ENCODE measurements around the gene LEFTY1.

Gene LEFTY1

DNA sequence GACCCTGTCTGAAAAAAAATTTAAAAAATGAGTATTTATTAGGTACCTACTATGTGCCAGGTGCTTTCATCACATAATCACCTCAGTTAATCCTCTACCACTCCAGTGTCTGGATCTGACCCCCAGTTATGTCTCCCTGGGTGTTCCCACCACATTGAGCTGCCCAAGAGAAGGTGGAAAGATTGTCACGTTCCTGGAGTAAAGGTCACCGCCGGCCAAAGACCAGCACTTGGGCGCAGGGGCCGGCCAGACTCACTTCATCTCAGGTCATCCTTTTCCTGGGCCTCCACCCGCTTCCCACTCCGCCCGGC, 34.4 kb upstream of the LEFTY1 start:
- H3K9me3 ChIP-seq (ENCODE audit: insufficient read depth, low read length, severe bottlenecking): no peaks in the 10 kb centered on the region
- H2AFZ ChIP-seq (ENCODE audit: low read depth, low read length): peak overlapping the region; percentile 95

DNA sequence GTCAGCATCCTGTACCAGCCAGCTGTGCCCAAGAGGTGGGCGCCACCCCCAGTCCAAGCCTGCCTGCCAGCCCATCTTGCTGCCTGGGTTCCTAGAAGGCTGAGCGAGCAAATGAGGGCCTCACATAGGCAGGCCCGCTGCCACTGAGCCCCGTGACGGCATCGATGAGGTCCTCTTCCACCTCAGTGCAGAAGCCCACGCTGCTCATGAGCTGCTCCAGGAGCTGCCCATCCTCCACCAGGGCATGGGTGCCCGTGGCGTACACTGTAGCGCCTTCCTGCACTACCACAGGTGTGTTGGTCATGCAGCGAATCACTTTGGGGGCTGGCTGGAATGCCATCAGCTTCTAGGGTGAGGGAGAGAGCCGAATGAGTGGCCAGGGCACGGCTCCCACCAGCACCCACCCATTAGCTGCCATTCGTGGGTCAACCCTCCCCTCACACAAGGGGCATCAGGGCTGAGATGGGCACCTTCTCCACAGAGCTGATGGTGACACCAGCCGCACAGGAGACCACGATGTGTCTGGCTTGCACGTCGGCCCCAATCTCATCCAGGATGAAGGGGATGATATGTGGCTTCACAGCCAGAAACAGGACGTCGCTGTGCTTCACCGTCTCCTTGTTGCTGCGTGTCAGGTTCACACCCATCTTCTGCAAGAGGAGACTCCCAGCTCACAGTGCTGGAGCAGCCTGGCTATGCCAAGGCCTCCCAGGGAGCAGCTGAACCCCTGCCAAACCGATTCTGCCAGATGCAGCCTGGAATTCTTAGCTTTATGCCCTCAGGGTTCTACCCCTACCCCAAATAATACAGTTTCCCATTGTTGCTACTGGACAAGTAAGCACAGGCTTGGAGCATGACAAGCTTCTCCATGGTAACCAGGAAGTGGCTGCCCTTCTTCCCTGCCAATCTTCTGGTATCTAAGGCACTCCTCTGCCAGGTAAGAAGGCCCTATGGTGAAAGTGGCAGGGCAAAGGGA, 33.1 kb upstream of the LEFTY1 start:
- no peak for TF ChIP-seq EZH2 (IDR thresholded peaks at IDR 0.05; ENCODE audit: borderline replicate concordance, low read depth, low read length, severe bottlenecking)
- TF ChIP-seq, protein P1, sequence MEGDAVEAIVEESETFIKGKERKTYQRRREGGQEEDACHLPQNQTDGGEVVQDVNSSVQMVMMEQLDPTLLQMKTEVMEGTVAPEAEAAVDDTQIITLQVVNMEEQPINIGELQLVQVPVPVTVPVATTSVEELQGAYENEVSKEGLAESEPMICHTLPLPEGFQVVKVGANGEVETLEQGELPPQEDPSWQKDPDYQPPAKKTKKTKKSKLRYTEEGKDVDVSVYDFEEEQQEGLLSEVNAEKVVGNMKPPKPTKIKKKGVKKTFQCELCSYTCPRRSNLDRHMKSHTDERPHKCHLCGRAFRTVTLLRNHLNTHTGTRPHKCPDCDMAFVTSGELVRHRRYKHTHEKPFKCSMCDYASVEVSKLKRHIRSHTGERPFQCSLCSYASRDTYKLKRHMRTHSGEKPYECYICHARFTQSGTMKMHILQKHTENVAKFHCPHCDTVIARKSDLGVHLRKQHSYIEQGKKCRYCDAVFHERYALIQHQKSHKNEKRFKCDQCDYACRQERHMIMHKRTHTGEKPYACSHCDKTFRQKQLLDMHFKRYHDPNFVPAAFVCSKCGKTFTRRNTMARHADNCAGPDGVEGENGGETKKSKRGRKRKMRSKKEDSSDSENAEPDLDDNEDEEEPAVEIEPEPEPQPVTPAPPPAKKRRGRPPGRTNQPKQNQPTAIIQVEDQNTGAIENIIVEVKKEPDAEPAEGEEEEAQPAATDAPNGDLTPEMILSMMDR (IDR thresholded peaks at IDR 0.05; ENCODE audit: borderline replicate concordance, extremely low read depth, low read length, poor library complexity, severe bottlenecking): no peak
- Histone ChIP-seq H4K20me1 (ENCODE audit: insufficient read depth, low read length) (peaks cover 20% of the 10 kb centered on the region), H3K36me3 (ENCODE audit: insufficient read depth, low read length) (peaks cover 48% of the 10 kb centered on the region), H3K4me1 (ENCODE audit: insufficient read depth, low read length) (peaks cover 54% of the 10 kb centered on the region), H2AFZ (ENCODE audit: low read depth, low read length) (no peak overlapping the region), H3K4me2 (ENCODE audit: insufficient read depth, low read length) (peak overlapping the region; percentile 94), H3K9ac (ENCODE audit: low read depth, low read length) (peak overlapping the region; percentile 100), H3K79me2 (ENCODE audit: insufficient read depth, low read length) (peaks cover 36% of the 10 kb centered on the region), H3K27me3 (ENCODE audit: insufficient read depth, low read length, poor library complexity) (no peaks in the 10 kb centered on the region), H3K27ac (ENCODE audit: low read length) (peak overlapping the region; percentile 96), H3K4me3 (ENCODE audit: low read depth in 1 of 2, low read length in 2 of 2) (peak overlapping the region in 1 of 2 experiments; percentile 99; a peak in 2 of 4 replicates), H3K9me3 (ENCODE audit: insufficient read depth, low read length, severe bottlenecking) (no peaks in the 10 kb centered on the region)
- ATAC-seq (ENCODE audit: insufficient read depth, low read depth): no peak
- DNase-seq: no peak

More for the DNA sequence above, 34.4 kb upstream of the LEFTY1 start:
- ATAC-seq (ENCODE audit: insufficient read depth, low read depth): no peak
- H4K20me1 ChIP-seq (ENCODE audit: insufficient read depth, low read length): peaks cover 20% of the 10 kb centered on the region
- peak overlapping the region; percentile 96 for H3K27ac ChIP-seq (ENCODE audit: low read length)
- no peak for DNase-seq
- H3K79me2 ChIP-seq (ENCODE audit: insufficient read depth, low read length): peaks cover 36% of the 10 kb centered on the region
- peaks cover 54% of the 10 kb centered on the region for H3K4me1 ChIP-seq (ENCODE audit: insufficient read depth, low read length)
- H3K27me3 ChIP-seq (ENCODE audit: insufficient read depth, low read length, poor library complexity): no peaks in the 10 kb centered on the region
- TF ChIP-seq EZH2 (IDR thresholded peaks at IDR 0.05; ENCODE audit: borderline replicate concordance, low read depth, low read length, severe bottlenecking): no peak
- TF ChIP-seq, protein P1 (IDR thresholded peaks at IDR 0.05; ENCODE audit: borderline replicate concordance, extremely low read depth, low read length, poor library complexity, severe bottlenecking): no peak
- peaks cover 39% of the 10 kb centered on the region for H3K36me3 ChIP-seq (ENCODE audit: insufficient read depth, low read length)
- H3K4me2 ChIP-seq (ENCODE audit: insufficient read depth, low read length): peak overlapping the region; percentile 94
- H3K4me3 ChIP-seq (ENCODE audit: low read depth in 1 of 2, low read length in 2 of 2): peak overlapping the region; percentile 96 to 99
- peak overlapping the region; percentile 100 for H3K9ac ChIP-seq (ENCODE audit: low read depth, low read length)

DNA sequence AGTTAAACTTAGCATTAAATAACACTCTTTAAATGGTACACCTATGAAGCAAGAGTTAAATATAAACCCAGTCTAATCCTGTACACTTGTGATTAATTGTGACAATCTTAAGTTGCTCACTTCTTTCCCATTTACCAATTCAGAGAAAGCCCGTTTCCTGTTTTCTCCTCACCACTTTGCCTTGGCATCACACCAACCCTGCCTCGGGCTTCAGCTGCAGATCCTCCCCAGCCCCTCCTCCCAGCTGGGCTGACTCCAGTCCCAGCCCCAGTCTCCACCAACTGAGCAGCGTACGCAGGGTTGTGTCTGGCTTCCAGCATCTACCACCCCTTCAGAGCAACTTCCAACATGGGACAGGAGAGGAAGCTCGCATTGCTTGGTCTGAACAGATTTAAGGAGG, 31.0 kb upstream of the LEFTY1 start:
- Histone ChIP-seq H2AFZ (ENCODE audit: low read depth, low read length) (no peak overlapping the region), H3K4me3 (ENCODE audit: low read depth in 1 of 2, low read length in 2 of 2) (no peak overlapping the region), H3K4me2 (ENCODE audit: insufficient read depth, low read length) (peak overlapping the region; percentile 94), H3K4me1 (ENCODE audit: insufficient read depth, low read length) (peaks cover 51% of the 10 kb centered on the region), H3K27ac (ENCODE audit: low read length) (peak overlapping the region; percentile 84), H3K79me2 (ENCODE audit: insufficient read depth, low read length) (peaks cover 36% of the 10 kb centered on the region), H3K36me3 (ENCODE audit: insufficient read depth, low read length) (peaks cover 53% of the 10 kb centered on the region), H3K27me3 (ENCODE audit: insufficient read depth, low read length, poor library complexity) (no peaks in the 10 kb centered on the region), H4K20me1 (ENCODE audit: insufficient read depth, low read length) (peaks cover 20% of the 10 kb centered on the region), H3K9me3 (ENCODE audit: insufficient read depth, low read length, severe bottlenecking) (no peaks in the 10 kb centered on the region), H3K9ac (ENCODE audit: low read depth, low read length) (peak overlapping the region; percentile 34; the same call in 1 of the 2 replicates)
- ATAC-seq (ENCODE audit: insufficient read depth, low read depth) (peak; percentile 51), DNase-seq (peak; percentile 80)
- no peak for TF ChIP-seq EZH2 (IDR thresholded peaks at IDR 0.05; ENCODE audit: borderline replicate concordance, low read depth, low read length, severe bottlenecking)
- TF ChIP-seq, protein P1 (IDR thresholded peaks at IDR 0.05; ENCODE audit: borderline replicate concordance, extremely low read depth, low read length, poor library complexity, severe bottlenecking): no peak

All from DND-41 (cell line).